Right lung (tissue), 5 donors: ENCODE data around the gene MAP2K2. TPM values are rescaled to one million over a fixed set of nuclear protein-coding genes. Genes with fewer than 3 reads are reported as not detected.

Experiments
- DNase-seq, 2 donors: peaks; one replicate each; pipeline ENCODE4 v3.0.0-alpha.2; 2013
- polyA plus RNA-seq, 5 donors: library from polyadenylated mRNA; unstranded; fragments of 120-200 nt; gene quantifications; one replicate each; pipeline versions ENCODE4 v1.2.1 to v1.2.3, GENCODE V29; 2013; ENCODE audit warnings: inconsistent platforms in 1 of 5, low replicate concordance in 1 of 5; ENCODE audit not compliant: insufficient read length in 5 of 5, insufficient read depth in 1 of 5

MAP2K2 gene
- polyA plus RNA-seq, 5 donors = 81.0 to 160 (median 98.8) TPM

- DNase-seq = no peak
These were observed 21.4 kb downstream of the MAP2K2 start for GRCh38 chr19:4102339-4103079.

DNA sequence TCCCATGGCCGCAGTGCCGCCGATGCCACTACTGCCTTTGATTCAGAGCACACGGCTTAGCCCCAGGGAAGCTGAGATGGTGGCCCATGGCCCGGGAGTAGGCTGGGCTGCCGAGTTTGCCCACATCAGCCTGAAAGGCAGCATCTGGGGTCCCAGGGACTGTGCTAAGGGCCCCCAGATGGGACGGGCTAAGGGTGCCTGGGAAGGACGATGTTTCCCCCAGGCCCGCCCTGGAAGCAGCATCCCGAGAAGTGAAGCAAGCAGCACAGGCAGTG is 22.5 kb downstream of the MAP2K2 start:
- no peak for DNase-seq

DNA sequence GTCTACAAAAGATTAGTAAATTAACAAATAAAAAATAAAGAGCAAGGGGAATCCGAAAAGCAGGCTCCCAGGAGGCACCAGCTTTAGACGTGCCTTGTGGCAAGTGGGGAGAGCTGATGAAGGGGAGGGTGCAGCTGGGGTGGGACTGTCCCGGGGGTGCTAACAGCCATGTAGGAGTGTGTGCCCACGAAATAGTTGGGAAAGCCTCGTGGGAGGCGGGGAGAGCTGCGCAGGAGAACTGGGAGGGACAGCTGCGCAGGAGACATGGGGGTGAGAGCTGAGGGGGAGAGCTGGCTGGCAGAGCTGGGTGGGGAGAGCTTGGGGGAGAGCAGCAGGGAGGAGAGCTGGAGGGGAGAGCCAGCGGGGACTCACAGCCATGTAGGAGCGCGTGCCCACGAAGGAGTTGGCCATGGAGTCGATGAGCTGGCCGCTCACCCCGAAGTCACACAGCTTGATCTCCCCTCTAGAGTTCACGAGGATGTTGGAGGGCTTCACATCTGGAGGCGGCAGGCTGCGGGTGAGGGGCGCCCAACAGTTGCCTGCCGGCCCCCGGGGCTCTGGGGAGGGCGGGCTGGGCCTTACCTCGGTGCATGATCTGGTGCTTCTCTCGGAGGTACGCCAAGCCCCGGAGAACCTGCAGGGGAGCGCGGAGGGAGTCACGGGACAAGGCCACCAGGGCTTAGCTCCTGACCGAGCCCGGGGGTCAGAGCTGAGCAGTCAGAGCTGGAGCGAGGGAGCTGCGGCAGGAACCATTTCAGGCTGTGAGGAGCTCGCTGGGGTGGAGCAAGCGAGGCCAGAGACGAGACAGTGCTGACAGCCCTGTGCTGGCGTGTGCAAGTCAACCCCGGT is 23.1 kb downstream of the MAP2K2 start:
- DNase-seq = no peak

GRCh38 chr19:4099041-4099764 is 24.7 kb downstream of the MAP2K2 start:
- DNase-seq = peak in 1 of 2 donors; percentile 21

- no peak for DNase-seq
These were observed 25.4 kb downstream of the MAP2K2 start for GRCh38 chr19:4098493-4098892.

GRCh38 chr19:4097501-4097900 is 26.4 kb downstream of the MAP2K2 start:
- DNase-seq = no peak

GRCh38 chr19:4096049-4096892 is 27.7 kb downstream of the MAP2K2 start:
- no peak for DNase-seq

GRCh38 chr19:4095488-4095844 is 28.5 kb downstream of the MAP2K2 start:
- no peak for DNase-seq

GRCh38 chr19:4094761-4095487 is 29.0 kb downstream of the MAP2K2 start:
- no peak for DNase-seq

DNA sequence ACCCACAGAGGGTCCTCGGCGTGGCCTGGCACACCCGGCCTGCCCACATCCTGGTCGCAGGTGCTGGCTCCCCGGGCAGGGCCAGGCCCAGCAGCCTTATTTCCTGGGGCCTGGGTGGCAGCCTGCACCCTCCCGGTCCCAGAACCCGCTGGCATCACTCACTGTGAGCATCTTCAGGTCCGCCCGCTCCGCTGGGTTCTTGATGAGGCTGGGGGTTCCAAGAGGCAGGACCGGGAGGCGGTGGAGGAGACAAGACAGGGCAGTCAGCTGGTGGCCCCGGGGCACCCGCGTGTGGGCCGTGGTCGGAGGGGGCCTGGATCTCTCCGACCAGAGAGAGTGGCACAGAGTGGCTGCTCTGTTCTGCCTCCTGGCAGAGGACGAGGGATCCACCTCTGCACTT is 29.6 kb downstream of the MAP2K2 start:
- DNase-seq = no peak

DNA sequence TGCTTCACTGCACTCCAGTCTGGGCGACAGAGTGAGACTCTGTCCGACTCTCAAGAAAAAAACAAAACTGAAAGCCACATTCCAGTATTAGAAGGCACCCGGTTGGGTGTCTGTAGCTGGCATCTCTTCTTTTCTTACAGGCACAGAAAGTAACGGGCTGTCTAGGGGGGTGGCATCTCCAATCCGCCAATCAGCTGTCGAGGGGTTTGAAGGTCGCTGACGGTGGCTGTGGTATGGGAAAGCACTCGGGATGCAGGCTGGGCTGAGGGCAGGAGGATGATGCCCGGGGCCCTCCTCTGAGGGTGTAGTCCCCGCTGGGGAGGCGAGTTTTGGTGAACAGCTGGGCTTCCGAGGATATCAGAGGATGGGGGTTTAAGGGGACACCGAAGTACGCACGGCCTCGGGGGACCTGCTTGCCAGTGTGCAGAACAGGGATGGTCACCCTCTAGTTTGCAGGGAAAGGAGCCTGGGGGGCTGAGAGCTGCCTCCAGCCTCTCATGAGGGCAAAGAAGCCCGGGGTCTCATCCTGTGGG is 30.2 kb downstream of the MAP2K2 start:
- no peak for DNase-seq

GRCh38 chr19:4090356-4091220 is 33.3 kb downstream of the MAP2K2 start:
- DNase-seq = no peak

- DNase-seq = no peak
These were observed 34.0 kb downstream of the MAP2K2 start for GRCh38 chr19:4089946-4090345.

- DNase-seq = no peak
These were observed 34.5 kb downstream of the MAP2K2 start for GRCh38 chr19:4089400-4089908.

DNA sequence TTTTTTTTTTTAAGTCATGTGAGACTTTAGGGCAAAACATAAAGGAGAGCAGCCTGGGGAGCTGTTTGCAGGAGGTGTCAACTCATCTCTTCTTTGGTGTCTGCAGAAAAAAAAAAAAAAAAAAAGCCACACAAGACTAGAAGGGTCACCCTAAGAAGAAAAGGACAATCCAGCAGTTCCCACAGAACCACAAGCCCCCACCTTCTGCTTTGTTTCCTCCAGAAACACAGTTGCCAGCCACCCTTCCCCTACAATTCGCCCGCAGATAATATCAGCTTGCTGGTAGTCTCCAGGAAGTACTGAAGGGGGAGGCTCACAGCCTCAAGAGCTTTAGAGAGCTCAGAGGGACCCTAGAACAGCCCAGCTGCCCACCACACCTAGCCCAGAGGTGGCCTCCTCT is 34.9 kb downstream of the MAP2K2 start:
- DNase-seq = no peak

GRCh38 chr19:4087787-4088679 is 35.9 kb downstream of the MAP2K2 start:
- DNase-seq = no peak

DNA sequence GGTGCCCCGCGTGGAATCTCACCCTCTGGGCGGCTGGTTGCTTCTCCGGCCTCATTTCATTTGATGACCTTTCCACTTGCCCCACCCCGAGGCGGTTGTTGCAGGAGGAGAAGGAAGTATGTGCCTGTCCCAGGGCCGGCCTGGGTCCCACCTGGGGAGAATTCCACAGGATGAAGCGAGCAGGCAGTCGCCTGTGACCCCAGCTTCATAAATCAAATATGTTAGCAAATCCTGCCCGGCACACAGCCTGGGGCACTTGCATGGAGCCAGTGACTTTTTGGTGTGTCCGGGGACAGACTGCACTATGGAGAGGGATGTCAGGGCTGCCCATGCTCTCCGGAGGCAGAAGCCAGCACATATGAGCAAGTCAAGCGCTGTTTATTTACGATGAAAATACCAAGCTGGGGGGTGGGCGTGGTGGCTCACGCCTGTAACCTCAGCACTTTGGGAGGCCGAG is 37.5 kb downstream of the MAP2K2 start:
- DNase-seq = no peak

- DNase-seq = no peak
These were observed 39.4 kb downstream of the MAP2K2 start for GRCh38 chr19:4084547-4084877.
